Retinal pigment epithelial cell (primary cell): ENCODE measurements around the gene NCOR2.

Source experiments
- DNase-seq: peaks from one replicate; pipeline ENCODE4 v3.0.0-alpha.2; 2010; ENCODE audit warnings: low read depth
- H3K4me3 ChIP-seq: 2 replicates; pipeline ENCODE4 v1.5.1; 2011; ENCODE audit warnings: mild to moderate bottlenecking, low read length, control low read depth, moderate library complexity
- CTCF ChIP-seq: conservative IDR thresholded peaks from 2 replicates; pipeline ENCODE4 v1.5.1; 2011; ENCODE audit warnings: low read depth, low read length, control low read depth, inconsistent platforms

The NCOR2 gene

GRCh38 chr12:124568431-124569374 lies 1.3 kb upstream of the NCOR2 start:
- no peak for DNase-seq
- H3K4me3 ChIP-seq, result no peak overlapping the region
- TF ChIP-seq CTCF, result peak; percentile 53

- H3K4me3 ChIP-seq, result peak overlapping the region; percentile 50
- no peak for DNase-seq
- no peak for TF ChIP-seq CTCF
Observed at GRCh38 chr12:124567673-124568373, 411 bp upstream of the NCOR2 start.

GRCh38 chr12:124566161-124566996 lies 1.0 kb downstream of the NCOR2 start:
- DNase-seq, result no peak
- H3K4me3 ChIP-seq, result peak overlapping the region; percentile 84
- no peak for TF ChIP-seq CTCF

GRCh38 chr12:124565656-124566160 lies 1.7 kb downstream of the NCOR2 start:
- TF ChIP-seq CTCF, result no peak
- H3K4me3 ChIP-seq, result peak overlapping the region; percentile 84
- no peak for DNase-seq

GRCh38 chr12:124564971-124565491 lies 2.4 kb downstream of the NCOR2 start:
- no peak for DNase-seq
- TF ChIP-seq CTCF, result no peak
- peak overlapping the region; percentile 84 for H3K4me3 ChIP-seq

GRCh38 chr12:124564232-124564958 lies 3.0 kb downstream of the NCOR2 start:
- H3K4me3 ChIP-seq, result peak overlapping the region; percentile 84
- no peak for DNase-seq
- TF ChIP-seq CTCF, result peak; percentile 8
